GM19455 (cell line): ENCODE measurements around the gene IMP4.

Experiments used
- ATAC-seq: cut with Tn5 transposase; IDR thresholded peaks from one replicate; pipeline ENCODE4 v1.9.1; 2021; ENCODE audit not compliant: unreplicated experiment

The IMP4 gene

GRCh38 chr2:130355578-130356431, 13.1 kb downstream of the IMP4 start, which contains the start of gene PTPN18:
PTPN18 (plus strand) TSS chr2:130356056; CDS start chr2:130356108, 52 bp downstream.
- ATAC-seq, result peak; percentile 91

DNA sequence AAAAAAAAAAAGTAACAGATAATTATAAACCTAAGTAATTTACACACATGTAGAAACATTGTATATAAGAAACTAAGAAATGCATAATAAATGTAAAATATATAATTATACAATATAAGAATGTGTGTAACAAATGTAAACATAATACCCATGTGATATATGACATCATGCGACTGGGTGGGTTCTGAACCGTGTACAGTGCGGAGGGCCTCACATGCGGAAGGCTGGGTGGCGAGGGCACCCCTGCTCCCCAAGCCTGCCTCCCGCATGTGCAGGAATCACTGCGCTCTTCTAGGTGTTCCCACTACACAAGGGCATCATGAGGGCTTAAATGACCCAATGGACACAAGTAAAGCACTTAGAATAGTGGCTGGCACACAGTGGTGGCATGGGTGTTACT, 15.2 kb downstream of the IMP4 start:
- no peak for ATAC-seq

GRCh38 chr2:130358420-130359350, 16.0 kb downstream of the IMP4 start:
- ATAC-seq, result no peak

GRCh38 chr2:130359466-130359865, 16.8 kb downstream of the IMP4 start:
- no peak for ATAC-seq

- ATAC-seq, result no peak
These were observed 20.8 kb downstream of the IMP4 start for GRCh38 chr2:130363479-130363878.

GRCh38 chr2:130365075-130365474, 22.4 kb downstream of the IMP4 start:
- no peak for ATAC-seq

GRCh38 chr2:130365963-130366362, 23.3 kb downstream of the IMP4 start:
- ATAC-seq, result no peak

- no peak for ATAC-seq
These were observed 24.0 kb downstream of the IMP4 start for GRCh38 chr2:130366720-130367119.

DNA sequence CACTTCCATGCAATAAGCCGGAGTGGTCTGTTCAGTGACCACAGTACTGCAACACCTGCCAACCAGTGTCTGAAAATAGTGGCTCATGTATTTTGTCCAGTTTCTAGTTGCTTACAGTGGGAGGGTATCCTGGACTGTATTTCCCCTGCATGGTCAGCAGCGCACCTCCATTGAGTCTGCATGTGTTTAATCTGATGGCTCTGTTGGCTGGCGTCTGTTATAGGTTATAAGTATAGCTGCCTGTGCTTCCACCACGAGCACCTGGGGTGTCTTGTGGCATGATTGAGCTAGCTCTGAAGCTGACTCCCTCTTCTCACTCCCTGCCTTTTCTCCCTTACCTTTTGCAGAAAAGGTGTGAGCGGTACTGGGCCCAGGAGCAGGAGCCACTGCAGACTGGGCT, 26.1 kb downstream of the IMP4 start:
- ATAC-seq, result no peak

DNA sequence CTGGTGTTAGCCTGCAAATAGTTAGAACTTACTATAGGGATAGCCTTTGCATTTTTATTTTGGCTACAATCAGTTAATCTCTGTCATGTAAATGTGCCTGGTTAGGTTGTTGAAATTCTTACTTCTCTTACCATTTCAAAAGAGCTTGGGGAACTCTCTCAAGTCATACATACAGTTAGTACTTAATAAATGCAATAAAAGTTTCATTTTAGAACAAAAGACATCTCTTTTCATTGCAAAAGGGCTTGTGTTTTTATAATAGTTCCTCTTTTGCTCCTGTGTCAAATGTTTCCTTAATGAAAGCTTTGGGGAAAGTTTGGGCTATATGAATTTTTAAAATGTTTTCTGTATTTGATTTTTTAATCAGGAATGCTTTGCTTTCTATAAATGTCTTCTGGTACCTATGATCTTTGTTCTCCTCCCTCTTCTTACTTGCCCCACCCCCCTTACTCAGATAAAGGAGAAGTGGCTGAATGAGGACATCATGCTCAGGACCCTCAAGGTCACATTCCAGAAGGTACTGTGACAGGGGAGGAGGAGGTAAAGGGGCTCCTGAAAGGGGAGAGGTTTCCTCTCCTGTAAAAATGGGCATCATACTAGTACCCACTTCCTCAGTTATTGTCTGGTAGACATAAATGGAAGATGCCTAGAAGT, 26.7 kb downstream of the IMP4 start:
- ATAC-seq, result no peak

DNA sequence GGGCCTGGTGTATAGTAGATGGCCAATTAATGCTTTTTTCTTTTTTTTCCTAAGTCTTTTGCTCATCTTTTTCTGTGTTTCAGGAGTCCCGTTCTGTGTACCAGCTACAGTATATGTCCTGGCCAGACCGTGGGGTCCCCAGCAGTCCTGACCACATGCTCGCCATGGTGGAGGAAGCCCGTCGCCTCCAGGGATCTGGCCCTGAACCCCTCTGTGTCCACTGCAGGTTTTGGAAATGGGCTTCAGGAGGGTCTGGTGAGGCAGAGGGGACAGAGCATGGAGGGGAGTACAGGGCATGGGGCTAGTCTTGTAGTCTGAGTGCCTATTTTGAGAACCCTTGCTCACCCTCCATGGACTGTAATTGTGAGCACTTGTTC, 27.3 kb downstream of the IMP4 start:
- ATAC-seq, result no peak

DNA sequence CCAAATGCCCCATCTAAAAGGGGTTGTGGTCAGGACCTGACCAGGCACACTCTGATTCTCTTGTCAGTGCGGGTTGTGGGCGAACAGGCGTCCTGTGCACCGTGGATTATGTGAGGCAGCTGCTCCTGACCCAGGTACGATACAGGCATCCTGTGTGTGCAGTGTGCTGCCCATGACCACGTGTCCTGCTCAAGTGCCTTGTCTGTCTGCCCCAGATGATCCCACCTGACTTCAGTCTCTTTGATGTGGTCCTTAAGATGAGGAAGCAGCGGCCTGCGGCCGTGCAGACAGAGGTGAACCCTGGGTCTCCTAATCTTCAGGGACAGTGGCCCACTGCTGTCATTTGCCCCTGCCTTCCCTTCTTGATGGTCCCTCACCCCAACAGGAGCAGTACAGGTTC, 27.8 kb downstream of the IMP4 start:
- ATAC-seq, result no peak

- ATAC-seq, result peak; percentile 25
These were observed 29.0 kb downstream of the IMP4 start for GRCh38 chr2:130371723-130372054.

- ATAC-seq, result peak; percentile 73
These were observed 29.5 kb downstream of the IMP4 start for GRCh38 chr2:130372055-130372832.

- peak; percentile 3 for ATAC-seq
These were observed 30.4 kb downstream of the IMP4 start for GRCh38 chr2:130372833-130373807.

- no peak for ATAC-seq
These were observed 31.2 kb downstream of the IMP4 start for GRCh38 chr2:130373808-130374365.

- no peak for ATAC-seq
These were observed 32.0 kb downstream of the IMP4 start for GRCh38 chr2:130374587-130375290.
